IPS DF 4.7 (cell line): Measurements from ENCODE around the gene CCDC28A.
"Not testable (repeated sequence)": the region's sequence is repeated elsewhere in the genome, so short reads cannot be mapped to it uniquely, and the experiment has no call there.

ENCODE experiments used
- DNase-seq: peaks from one replicate; pipeline ENCODE4 v3.0.0-alpha.2; 2013; ENCODE audit warnings: low spot score; ENCODE audit errors: extremely low read depth

Gene CCDC28A

GRCh38 chr6:138773177-138774091 is at the start of gene CCDC28A:
Gene CCDC28A (plus strand): TSS chr6:138773769. CDS start chr6:138776121, 2,352 bp downstream.
- peak; percentile 76 for DNase-seq

GRCh38 chr6:138724015-138724414 is 49.6 kb upstream of the CCDC28A start:
- no peak for DNase-seq

DNA sequence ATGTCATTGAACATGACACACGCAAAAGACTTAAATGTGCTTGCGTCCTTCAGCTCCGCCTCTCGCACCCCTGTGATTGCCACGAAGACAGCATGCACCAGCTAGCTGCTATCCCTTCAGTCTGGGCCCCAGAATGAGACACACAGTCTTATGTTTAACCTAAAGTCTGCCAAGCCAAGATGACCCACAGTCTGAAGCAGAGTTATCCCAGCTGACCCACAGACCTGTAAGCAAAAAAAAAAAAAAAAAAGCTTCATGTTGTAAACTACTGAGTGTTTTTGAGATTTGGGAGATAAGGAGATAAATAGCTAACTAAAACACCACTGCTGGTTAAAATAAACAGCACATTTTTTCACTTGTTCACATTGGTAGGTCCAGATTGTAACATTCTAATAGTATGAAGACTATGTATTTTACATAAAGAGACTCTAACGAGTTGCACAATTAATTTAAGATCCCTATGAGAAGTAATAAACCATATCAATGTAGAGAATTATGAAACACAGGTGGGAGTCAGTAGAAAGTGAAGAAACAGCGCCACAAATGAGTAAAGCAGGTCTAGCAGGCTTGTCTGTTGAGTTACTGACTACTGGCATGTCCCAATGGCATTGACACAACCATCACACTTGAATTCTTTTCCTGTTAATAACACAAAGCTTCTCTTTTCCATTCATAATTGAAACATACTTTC is 47.4 kb upstream of the CCDC28A start:
- DNase-seq, result no peak

- no peak for DNase-seq
Measured at GRCh38 chr6:138726757-138727097, 46.8 kb upstream of the CCDC28A start.

GRCh38 chr6:138727182-138727581 is 46.4 kb upstream of the CCDC28A start:
- DNase-seq, result no peak

- no peak for DNase-seq
Measured at GRCh38 chr6:138728662-138729061, 44.9 kb upstream of the CCDC28A start.

GRCh38 chr6:138730037-138730436 is 43.5 kb upstream of the CCDC28A start:
- not testable (repeated sequence) for DNase-seq

DNA sequence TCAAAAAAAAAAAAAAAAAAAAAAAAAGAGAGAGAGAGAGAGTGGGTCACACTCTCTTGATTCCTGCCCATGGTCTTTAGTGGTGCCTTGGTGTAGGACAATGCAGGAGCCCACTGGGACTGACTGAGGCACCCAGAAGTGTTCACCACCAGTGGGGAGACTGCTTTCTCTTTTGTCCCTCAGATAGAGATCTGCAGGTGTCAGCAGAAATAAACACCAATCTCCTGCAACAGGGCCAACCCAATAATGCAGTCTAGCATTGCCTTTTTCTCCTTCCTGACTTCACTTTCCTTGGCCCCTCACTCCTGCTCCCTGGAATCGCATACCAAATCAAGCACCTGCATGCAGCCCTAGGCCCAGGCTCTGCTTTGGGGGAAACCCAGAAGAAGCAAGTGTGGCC is 39.0 kb upstream of the CCDC28A start:
- DNase-seq, result no peak

DNA sequence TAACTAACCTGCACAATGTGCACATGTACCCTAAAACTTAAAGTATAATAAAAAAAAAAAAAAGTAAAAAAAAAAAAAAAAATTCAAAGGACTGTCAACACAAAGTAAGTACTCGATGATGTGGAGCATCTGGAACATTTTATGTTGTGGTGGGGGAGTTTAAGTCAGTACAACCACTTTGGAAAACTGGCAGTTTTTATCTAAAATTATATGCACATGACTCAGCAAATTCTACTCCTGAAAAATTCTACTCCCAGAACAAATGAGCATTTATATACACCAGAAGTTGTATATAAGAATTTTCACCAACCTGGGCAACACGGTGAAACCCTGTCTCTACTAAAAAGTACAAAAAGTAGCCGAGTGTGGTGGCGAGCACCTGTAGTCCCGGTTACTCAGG is 36.9 kb upstream of the CCDC28A start:
- DNase-seq, result no peak

DNA sequence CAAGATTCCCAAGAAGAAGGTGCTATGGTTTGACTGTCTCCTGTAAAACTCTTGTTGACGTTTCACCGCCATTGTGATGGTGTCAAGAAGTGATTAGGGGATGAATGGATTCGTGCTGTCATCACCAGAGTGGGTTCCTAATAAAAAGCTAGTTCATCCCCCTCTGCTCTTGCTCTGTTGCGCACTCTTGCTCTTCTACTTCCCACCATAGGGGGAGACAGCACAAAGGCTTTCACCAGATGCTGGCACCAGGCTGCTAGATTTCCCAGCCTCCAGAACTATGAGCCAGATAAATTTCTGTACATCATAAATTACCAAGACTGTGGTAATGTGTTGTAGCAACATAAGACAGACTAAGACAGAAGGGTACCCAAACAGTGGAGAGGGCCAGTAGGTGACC is 21.6 kb upstream of the CCDC28A start:
- DNase-seq, result no peak

DNA sequence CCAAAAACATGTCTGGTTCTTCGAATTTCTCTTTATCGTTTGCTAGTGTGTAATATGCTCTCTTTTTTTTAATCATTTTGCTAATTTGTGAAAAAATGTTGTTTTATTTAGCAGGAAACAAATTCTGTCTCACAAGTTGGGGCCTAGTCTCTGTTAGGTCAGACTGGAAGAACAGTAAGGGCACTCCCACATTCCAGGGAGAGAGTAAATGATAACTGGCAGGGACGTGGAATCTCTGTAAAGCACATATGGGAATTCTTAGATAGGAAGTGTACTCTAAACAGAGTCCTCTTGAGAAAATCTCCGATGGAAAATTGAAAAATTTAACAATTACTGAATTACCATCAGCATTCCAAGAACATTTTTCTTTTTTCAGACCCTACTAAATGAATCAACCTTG is 16.4 kb upstream of the CCDC28A start:
- no peak for DNase-seq

GRCh38 chr6:138765896-138766655 is 7.5 kb upstream of the CCDC28A start:
- no peak for DNase-seq

DNA sequence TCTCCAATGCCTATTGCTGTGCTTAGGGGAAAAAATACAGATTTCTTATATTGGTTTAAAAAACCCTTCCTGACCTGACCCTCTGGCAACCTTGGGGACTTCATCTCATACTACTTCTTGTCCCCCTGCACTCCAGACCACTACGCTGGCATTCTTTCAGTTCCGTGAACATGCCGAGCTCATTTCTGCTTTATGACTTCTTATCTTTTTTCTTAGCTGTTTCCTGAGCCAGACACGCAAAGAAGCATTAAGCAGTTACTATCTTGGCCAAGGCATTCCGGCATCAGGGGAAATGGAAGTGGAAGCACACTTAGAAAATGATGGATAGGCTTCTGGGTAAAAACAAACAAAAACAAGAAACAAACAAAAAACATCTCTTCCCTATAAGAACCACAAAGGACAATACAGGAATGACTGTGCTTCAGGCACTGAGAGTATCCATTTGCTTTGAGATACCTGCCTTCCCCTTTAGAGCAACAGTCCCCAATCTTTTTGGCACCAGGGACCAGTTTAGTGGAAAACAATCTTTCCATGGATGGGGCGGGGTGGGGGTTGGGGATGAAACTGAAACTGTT is 4.4 kb upstream of the CCDC28A start:
- DNase-seq, result no peak

DNA sequence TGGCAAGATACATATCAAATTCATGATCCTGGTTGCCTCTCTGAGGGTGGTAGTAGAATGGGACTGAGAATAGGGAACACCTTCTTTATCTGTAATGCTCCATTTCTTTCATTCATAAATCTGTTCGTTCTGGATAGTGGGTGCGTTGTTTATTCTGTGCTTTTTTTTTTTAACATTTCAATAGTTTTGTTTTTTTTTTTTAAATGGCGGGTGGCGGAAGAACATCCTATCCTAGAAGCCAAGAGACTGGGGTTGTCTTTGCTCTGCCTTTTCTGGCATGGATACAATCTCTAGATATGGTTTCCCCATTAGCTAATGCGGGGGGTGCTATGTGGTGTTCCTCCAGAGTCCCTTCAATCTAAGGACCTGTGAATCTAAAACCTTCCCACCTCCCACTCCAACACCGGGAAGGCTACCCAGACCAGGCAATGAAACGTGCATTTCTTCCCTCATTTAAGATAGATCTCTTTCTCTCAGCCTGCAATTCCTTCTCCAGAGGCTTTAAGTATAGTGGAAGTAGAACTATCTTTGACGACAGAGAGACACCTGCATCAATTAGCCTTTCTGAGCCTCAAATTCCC is 883 bp upstream of the CCDC28A start:
- DNase-seq, result no peak

DNA sequence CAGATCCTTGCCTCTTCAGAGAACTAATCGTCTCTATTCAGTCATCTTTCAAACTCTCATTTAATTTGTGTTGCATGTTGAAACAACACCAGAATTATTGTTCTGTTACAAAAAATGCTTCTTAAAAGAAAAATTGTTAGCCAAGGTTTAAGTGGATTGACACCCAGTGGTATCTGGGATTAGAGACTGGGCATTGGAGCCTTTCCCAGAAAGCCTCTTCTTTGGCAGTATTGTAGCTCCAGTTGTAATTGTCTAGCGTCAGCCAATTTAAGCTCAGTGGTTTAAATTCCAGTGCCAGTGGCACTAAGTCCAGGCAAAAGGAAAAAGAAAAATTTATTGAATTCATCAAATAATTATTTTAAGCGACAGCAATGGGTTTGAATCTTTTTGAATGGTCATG is 801 bp downstream of the CCDC28A start:
- DNase-seq, result no peak

DNA sequence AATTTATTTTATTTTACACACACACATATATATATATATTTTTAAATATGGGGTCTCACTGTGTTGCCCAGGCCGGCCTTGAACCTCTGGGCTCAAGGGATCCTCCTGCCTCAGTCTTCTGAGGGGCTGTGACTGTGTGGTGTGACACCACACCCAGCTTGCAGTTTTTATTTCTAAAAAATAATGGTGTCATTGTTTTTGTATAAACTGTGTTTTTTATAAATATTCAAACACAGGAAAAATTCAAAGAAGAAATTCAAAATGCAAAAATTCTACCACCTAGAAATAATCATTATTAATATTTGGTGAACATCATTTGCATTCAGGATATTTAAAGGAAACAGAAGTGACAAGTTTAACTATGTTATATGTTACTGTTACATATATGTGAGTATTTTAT is 3.1 kb downstream of the CCDC28A start:
- DNase-seq, result no peak

DNA sequence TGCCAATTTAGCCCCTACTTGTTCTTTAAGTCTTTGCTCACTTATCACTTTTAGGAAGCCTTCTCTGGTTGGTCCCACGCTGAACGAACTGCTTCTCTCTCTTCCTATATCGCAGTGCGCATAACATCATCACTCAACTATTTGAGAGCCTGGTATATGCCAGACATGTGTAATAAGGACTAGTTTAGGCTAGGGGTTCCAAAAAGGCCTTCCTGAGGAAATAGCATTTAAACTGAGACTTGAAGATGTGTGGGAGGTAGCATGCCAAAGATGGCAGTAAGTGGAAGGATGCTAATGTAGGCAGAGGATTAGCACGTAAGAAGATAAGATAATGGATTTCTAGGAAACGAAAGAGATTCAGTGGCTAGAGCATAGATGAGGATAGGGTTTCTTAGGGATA is 4.8 kb downstream of the CCDC28A start:
- DNase-seq, result no peak

- DNase-seq, result no peak
Measured at GRCh38 chr6:138782243-138782642, 8.7 kb downstream of the CCDC28A start.

GRCh38 chr6:138785079-138785478 is 11.5 kb downstream of the CCDC28A start:
- DNase-seq, result no peak

DNA sequence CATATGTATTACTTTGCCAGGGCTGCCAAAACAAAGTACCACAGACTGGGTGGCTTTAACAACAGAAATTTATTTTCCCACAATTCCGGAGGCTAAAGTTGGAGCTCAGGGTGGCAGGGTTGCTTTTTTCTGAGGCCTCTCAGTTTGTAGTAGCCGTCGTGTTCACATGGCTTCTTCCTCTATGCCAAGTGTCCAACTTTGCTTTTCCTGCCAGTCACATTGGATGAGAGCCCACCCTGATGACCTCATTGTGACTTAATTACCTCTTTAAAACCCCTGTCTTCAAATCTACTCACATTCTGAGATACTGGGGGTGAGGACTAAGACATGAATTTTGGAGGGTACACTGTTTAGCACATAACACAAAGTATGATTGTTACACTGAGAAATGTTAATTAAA is 12.4 kb downstream of the CCDC28A start:
- no peak for DNase-seq

DNA sequence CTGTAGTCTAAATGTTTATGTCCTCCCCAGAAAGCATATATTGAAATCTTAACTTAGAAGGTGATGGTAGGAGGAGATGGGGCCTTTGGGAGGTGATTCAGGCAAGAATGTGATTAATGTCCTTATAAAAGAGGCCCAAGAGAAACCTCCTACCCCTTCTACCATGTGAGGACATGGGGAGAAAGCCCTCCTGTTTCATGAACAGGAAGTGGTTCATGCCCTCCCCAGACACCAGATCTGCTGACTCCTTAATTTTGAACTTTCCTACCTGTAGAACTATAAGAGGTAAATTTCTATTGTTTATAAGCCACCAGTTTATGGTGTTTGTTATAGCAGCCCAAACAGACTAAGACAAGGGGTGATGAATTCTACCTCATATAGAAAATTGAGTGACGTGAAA is 13.6 kb downstream of the CCDC28A start:
- no peak for DNase-seq
